ENCODE results near the gene TMEM235. TPM values are rescaled to one million over a fixed set of nuclear protein-coding genes. Genes with fewer than 3 reads are reported as not detected.
"Not testable (repeated sequence)": the region's sequence is repeated elsewhere in the genome, so short reads cannot be mapped to it uniquely, and the experiment has no call there.

Gene TMEM235
- total RNA-seq, 2 donors from 2014 or later: not detected

DNA sequence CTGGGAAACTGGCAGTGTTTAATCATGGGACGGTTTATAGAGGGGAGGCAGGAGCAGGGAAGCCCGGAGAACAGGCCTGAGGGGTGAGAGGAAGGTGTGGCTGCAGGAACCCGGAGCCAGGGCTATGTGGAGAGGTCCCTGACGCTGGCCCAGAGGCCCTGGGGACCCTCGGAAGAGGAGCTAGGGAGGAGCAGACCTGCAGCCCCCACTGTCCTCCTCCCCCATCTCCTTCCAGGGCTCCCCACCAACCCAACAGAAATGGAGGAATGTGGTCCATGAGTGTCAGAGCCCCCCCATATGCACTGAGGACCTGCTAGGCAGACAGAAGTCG lies 20.3 kb downstream of the TMEM235 start:
- intact Hi-C loops (cut with DNase I): loop anchor here (5.0 kb wide), 2 partner anchors 139 to 171 kb away; no protein-coding TSS in a partner anchor
- no peak for DNase-seq (ENCODE audit: low spot score)

- intact Hi-C loops (cut with DNase I): loop anchor here (5.0 kb wide), 2 partner anchors 140 to 170 kb away; no protein-coding TSS in a partner anchor
- DNase-seq (ENCODE audit: low spot score): no peak
These were observed 20.7 kb downstream of the TMEM235 start for GRCh38 chr17:78252111-78252634.

DNA sequence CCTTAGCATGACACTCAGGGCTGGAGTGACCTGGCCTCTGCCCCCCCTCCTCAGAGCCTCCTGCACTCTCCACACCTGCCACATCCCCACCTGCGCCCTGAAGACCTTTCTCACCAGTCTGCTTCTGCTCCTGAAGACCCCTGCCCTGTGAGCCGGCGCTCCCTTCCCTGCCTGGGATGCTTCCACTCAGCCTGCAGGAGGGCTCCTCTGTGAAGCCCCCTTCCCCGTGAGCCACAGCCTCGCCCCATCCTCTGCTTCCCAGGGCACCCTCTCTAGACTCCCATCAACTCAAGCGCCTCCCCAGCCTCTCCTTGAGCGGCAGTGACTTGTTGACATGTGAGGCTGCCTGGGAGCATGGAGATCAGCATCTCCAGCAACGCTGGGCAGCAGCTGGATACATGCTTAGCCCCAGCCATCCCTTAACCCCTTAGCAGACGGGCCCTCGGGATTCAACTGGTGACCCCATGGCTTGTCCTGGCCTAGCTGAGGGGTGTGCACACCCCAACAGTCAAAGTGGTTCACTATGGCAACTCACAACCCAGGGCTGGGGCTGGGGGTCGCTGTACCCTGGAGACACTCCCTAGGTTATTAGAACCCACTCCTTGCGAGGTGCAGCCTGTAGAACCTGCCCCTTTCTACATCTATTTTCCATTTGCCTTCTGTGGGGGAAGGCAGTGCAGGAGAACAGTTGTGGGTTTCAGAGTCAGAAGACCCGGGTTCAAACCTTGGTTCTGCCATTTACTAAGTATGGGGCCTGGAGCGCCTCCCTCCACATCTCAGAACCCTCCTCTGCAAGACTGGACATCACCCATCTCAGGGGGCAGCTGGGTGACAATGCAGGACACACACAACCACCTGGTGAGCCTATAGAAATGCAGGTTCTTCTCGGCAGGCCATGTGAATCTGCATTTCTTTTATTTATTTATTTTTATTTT lies 21.5 kb downstream of the TMEM235 start:
- DNase-seq (ENCODE audit: low spot score): no peak
- intact Hi-C loops (cut with DNase I): loop anchor here (5.0 kb wide), 2 partner anchors 141 to 169 kb away; no protein-coding TSS in a partner anchor

- DNase-seq (ENCODE audit: low spot score): not testable (repeated sequence)
- intact Hi-C loops (cut with DNase I): loop anchor here (5.0 kb wide), 2 partner anchors 141 to 169 kb away; no protein-coding TSS in a partner anchor
These were observed 22.2 kb downstream of the TMEM235 start for GRCh38 chr17:78253636-78253945.

- intact Hi-C loops (cut with DNase I): loop anchor here (5.0 kb wide), 2 partner anchors 142 to 168 kb away; no protein-coding TSS in a partner anchor
- peak; percentile 95 for DNase-seq (ENCODE audit: low spot score)
These were observed 22.7 kb downstream of the TMEM235 start for GRCh38 chr17:78253946-78254672.

- intact Hi-C loops (cut with DNase I): no loop called here
- no peak for DNase-seq (ENCODE audit: low spot score)
These were observed 23.7 kb downstream of the TMEM235 start for GRCh38 chr17:78255029-78255656.

GRCh38 chr17:78255953-78256706 lies 24.7 kb downstream of the TMEM235 start:
- no peak for DNase-seq (ENCODE audit: low spot score)
- intact Hi-C loops (cut with DNase I): no loop called here

- intact Hi-C loops (cut with DNase I): no loop called here
- no peak for DNase-seq (ENCODE audit: low spot score)
These were observed 25.5 kb downstream of the TMEM235 start for GRCh38 chr17:78256707-78257591.

DNA sequence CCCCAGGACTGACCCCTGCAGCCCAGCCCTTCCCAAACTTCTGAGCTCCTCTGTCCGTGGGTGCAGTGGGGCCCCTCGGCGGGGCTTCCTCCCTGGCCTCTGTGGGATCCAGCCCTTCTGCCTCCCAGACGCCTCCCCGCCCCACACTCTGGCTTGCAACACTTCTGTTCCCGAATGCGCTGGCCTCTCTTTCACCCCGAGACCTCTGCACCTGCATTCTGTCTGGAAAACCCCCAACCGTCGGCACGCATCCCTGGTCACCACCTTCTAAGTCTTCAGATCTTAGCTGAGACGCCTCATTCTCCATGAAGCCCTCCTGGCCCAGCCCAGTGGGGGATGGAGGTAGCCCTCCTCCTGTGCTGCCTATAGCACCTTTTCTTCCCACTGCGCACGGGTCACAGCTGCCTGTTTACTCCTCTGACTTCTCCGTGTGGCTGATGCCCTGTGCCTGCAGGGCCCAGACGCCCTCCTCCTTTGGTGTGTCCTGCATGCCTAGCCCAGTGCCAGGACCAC lies 26.4 kb downstream of the TMEM235 start:
- intact Hi-C loops (cut with DNase I): no loop called here
- DNase-seq (ENCODE audit: low spot score): peak; percentile 88

DNA sequence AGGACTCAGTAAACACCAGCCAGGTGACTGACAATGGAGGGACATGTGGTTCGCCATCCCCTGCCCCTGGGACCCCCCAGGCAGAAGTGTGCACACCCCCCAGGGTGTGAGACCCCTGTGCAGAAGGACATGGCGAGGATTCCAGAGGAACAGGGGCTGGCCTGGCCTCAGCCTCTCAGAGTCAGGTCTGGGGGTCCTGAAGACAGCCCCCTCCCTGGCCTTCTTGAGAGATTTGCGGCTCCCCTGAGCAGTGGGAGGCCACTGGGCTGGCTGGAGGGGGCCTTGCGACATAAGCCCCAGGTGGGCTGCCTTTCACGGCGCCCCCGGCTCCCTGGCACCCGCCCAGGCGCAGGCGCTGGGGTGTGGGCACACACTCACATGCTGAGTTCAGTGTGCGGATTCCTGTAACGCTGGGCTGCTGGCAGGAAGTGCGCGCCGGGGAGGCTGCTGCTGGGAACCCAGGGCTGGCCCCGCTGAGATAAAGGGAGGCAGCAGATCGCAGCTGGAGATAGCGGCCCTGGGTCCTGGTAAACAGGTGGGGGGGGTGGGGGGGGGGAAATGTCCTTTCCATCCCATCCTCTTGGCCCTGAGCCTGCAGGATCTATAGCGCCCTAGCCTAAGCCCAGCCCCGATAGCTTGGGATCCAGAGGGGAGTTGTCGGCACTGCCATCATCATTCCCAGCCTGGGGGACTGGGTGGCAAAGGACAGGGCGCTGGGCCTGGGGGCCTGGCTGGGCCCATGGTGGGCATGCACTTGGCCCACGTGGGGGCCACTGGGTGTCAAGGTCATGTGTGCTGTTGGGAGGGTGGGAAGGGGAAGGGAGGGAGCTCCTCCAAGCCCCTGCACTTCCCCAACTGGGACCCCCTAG lies 27.1 kb downstream of the TMEM235 start:
- peak; percentile 93 for DNase-seq (ENCODE audit: low spot score)
- intact Hi-C loops (cut with DNase I): no loop called here

- intact Hi-C loops (cut with DNase I): no loop called here
These were observed 27.7 kb downstream of the TMEM235 start for GRCh38 chr17:78259192-78259554.

GRCh38 chr17:78263063-78263735 lies 31.8 kb downstream of the TMEM235 start:
- DNase-seq (ENCODE audit: low spot score): peak; percentile 89
- intact Hi-C loops (cut with DNase I): loop anchor here in 1 of 2 donors (5.0 kb wide), 1 partner anchor 966 kb away; no protein-coding TSS in a partner anchor

More at GRCh38 chr17:78259192-78259554, 27.7 kb downstream of the TMEM235 start:
- DNase-seq (ENCODE audit: low spot score): no peak

DNA sequence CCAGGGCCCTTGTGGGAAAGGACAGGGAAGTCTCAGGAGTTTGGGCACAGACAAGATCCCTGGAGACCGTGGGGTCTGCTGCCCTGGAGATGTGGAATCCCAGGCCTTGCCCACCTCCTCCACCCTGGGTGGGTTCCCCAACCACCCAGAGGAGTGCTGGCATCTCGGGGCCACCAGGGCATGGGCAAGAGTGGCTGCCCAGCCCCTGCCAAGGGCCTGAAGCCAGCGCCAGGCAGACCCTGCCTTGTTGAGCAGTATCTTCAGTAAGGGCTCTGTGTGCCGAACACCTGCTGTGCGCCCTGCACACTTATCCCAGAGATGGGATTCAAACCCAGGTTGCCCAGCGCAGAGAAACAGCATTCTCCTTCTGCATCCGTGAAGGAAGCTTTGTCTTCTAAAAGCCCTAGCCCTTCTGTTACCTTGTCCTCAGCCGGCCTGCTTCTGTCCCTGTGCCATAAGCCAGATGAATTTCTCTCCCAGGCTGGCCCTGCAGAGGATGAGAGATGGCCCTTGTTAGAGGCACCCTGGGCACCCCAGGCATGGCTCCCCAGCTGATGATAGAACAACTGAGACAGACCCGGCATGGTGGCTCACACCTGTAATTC lies 32.4 kb downstream of the TMEM235 start:
- no peak for DNase-seq (ENCODE audit: low spot score)
- intact Hi-C loops (cut with DNase I): loop anchor here in 1 of 2 donors (5.0 kb wide), 1 partner anchor 967 kb away; no protein-coding TSS in a partner anchor

DNA sequence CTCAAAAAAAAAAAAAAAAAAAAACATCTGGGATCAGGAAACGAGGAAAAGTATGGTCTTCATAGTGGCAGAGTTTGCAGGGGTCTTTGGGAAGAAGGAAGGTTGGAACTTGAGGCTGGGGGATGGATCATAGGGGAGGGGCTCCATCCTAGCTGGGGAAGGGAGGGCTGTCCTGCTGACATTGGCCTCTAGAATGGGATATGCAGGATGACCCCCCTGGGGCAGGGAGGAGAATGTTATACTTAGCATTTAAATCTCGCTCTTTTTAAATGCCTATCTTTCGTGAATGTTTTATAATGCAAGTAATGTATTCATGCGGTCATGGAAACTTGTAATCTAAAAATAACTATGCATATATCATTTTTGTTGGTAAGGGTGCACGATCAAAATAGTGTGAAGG lies 33.2 kb downstream of the TMEM235 start:
- intact Hi-C loops (cut with DNase I): loop anchor here in 1 of 2 donors (5.0 kb wide), 1 partner anchor 967 kb away; no protein-coding TSS in a partner anchor
- DNase-seq (ENCODE audit: low spot score): no peak

- intact Hi-C loops (cut with DNase I): no loop called here
- no peak for DNase-seq (ENCODE audit: low spot score)
These were observed 33.7 kb downstream of the TMEM235 start for GRCh38 chr17:78265121-78265520.

DNA sequence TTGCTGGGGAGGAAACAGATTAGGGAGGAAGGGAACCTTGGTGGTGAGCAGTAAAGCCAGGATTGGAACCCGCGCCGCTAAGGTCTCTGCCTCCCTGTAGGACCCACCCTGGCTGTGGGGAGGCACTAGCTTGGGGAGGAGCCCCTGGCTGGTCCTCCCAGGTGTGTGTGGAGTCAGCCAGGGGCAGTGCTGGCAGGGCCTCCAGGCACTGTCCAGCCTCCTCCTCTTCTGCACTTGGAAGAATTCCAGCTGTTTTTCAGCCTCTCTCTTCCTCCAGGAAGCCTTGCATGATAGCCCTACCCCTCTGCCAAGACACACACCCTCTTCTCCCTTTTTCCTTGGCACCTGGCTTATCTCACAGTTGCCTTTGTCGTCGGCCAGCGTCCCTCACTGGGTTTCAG lies 34.8 kb downstream of the TMEM235 start:
- intact Hi-C loops (cut with DNase I): no loop called here
- no peak for DNase-seq (ENCODE audit: low spot score)
